ENCODE results near the gene GRK3. TPM values are rescaled to one million over a fixed set of nuclear protein-coding genes. Genes with fewer than 3 reads are reported as not detected.

Gene GRK3
- total and polyA plus RNA-seq, 2 of the 4 experiments (the other 2 are of a cell fraction) = 0.58 to 1.6 TPM

- TF ChIP-seq RAD21 (IDR thresholded peaks at IDR 0.05; ENCODE audit: low read length) (no peak), RCOR1 (IDR thresholded peaks at IDR 0.05; ENCODE audit: insufficient replicate concordance, low read length) (no peak), MAZ (IDR thresholded peaks at IDR 0.05; ENCODE audit: borderline replicate concordance, low read depth, low read length) (no peak), RFX5 (IDR thresholded peaks at IDR 0.05; ENCODE audit: low read depth, low read length) (no peak), CHD1 (IDR thresholded peaks at IDR 0.05; ENCODE audit: low read depth, low read length) (no peak), FOS (IDR thresholded peaks at IDR 0.05; ENCODE audit: low read depth, low read length) (no peak), POLR2A (IDR thresholded peaks at IDR 0.05; ENCODE audit: low read depth, low read length) (no peak), BHLHE40 (IDR thresholded peaks at IDR 0.05; ENCODE audit: low read depth, low read length) (no peak), MXI1 (IDR thresholded peaks at IDR 0.05; ENCODE audit: borderline replicate concordance, low read depth, low read length) (no peak), CEBPB (IDR thresholded peaks at IDR 0.05; ENCODE audit: low read depth, low read length) (no peak), MAFK (IDR thresholded peaks at IDR 0.05; ENCODE audit: low read depth, low read length) (no peak), SMC3 (IDR thresholded peaks at IDR 0.05; ENCODE audit: low read depth, low read length) (no peak), NFE2L2 (IDR thresholded peaks at IDR 0.05; ENCODE audit: low read depth, low read length) (no peak)
- TF ChIP-seq, protein P1, sequence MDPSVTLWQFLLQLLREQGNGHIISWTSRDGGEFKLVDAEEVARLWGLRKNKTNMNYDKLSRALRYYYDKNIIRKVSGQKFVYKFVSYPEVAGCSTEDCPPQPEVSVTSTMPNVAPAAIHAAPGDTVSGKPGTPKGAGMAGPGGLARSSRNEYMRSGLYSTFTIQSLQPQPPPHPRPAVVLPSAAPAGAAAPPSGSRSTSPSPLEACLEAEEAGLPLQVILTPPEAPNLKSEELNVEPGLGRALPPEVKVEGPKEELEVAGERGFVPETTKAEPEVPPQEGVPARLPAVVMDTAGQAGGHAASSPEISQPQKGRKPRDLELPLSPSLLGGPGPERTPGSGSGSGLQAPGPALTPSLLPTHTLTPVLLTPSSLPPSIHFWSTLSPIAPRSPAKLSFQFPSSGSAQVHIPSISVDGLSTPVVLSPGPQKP (IDR thresholded peaks at IDR 0.05; ENCODE audit: borderline replicate concordance, low read depth, low read length) = no peak
- TF ChIP-seq, protein P2, sequence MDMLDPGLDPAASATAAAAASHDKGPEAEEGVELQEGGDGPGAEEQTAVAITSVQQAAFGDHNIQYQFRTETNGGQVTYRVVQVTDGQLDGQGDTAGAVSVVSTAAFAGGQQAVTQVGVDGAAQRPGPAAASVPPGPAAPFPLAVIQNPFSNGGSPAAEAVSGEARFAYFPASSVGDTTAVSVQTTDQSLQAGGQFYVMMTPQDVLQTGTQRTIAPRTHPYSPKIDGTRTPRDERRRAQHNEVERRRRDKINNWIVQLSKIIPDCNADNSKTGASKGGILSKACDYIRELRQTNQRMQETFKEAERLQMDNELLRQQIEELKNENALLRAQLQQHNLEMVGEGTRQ (IDR thresholded peaks at IDR 0.05; ENCODE audit: low read depth, low read length) = no peak
- TF ChIP-seq, protein P3, sequence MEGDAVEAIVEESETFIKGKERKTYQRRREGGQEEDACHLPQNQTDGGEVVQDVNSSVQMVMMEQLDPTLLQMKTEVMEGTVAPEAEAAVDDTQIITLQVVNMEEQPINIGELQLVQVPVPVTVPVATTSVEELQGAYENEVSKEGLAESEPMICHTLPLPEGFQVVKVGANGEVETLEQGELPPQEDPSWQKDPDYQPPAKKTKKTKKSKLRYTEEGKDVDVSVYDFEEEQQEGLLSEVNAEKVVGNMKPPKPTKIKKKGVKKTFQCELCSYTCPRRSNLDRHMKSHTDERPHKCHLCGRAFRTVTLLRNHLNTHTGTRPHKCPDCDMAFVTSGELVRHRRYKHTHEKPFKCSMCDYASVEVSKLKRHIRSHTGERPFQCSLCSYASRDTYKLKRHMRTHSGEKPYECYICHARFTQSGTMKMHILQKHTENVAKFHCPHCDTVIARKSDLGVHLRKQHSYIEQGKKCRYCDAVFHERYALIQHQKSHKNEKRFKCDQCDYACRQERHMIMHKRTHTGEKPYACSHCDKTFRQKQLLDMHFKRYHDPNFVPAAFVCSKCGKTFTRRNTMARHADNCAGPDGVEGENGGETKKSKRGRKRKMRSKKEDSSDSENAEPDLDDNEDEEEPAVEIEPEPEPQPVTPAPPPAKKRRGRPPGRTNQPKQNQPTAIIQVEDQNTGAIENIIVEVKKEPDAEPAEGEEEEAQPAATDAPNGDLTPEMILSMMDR (conservative IDR thresholded peaks at IDR 0.05; ENCODE audit: low read depth, low read length) = no peak
- Histone ChIP-seq H2AFZ (replicated peaks; ENCODE audit: low read length, poor library complexity) (no peak overlapping the region), H2BK15ac (ENCODE audit: low read depth, low read length) (no peak overlapping the region), H3K27ac (ENCODE audit: insufficient read depth, low read length) (no peak overlapping the region), H3K18ac (ENCODE audit: low read depth, low read length) (peak overlapping the region; percentile 43; the same call in 1 of the 2 replicates), H3K79me1 (ENCODE audit: low read depth in 1 of 2, low read length in 2 of 2) (no peaks in the 10 kb centered on the region), H3K56ac (ENCODE audit: extremely low read depth, insufficient read depth, low read length) (no peak overlapping the region), H4K8ac (ENCODE audit: low read depth in 2 of 2, low read length in 2 of 2) (peak overlapping the region in 1 of 2 experiments; percentile 52; a peak in 1 of 4 replicates), H3K4me3 (ENCODE audit: insufficient read depth, low read depth, low read length) (no peak overlapping the region), H3K9me1 (ENCODE audit: insufficient read depth, low read length) (0 out of 2 replicates have a peak, but pooled peaks cover 5% of the 10 kb centered on the region), H2BK20ac (ENCODE audit: low read depth, low read length) (0 out of 2 replicates have a peak overlapping the region, but pooled peaks have one; percentile 91), H2AK5ac (ENCODE audit: low read depth, low read length) (0 out of 2 replicates have a peak overlapping the region, but pooled peaks have one; percentile 60), H4K91ac (ENCODE audit: insufficient read depth, low read depth, low read length) (0 out of 2 replicates have a peak overlapping the region, but pooled peaks have one; percentile 35), H3K9ac (ENCODE audit: low read depth, low read length) (no peak overlapping the region), H3K4ac (ENCODE audit: low read depth, low read length) (peak overlapping the region; percentile 69; the same call in 1 of the 2 replicates), H3K27me3 (ENCODE audit: control insufficient read depth, insufficient read depth, low read length) (no peaks in the 10 kb centered on the region), H4K5ac (ENCODE audit: low read depth, low read length) (no peak overlapping the region), H2BK5ac (ENCODE audit: low read depth, low read length, poor library complexity, severe bottlenecking) (no peak overlapping the region), H4K20me1 (ENCODE audit: insufficient read depth, low read length) (no peaks in the 10 kb centered on the region), H2BK120ac (ENCODE audit: low read depth, low read length) (peak overlapping the region; percentile 77), H2AK9ac (replicated peaks; ENCODE audit: low read depth, low read length, poor library complexity) (no peak overlapping the region), H3K36me3 (ENCODE audit: control insufficient read depth, insufficient read depth, low read length) (no peaks in the 10 kb centered on the region), H3K23ac (ENCODE audit: low read depth, low read length) (no peak overlapping the region), H3K14ac (replicated peaks; ENCODE audit: low read depth, low read length) (no peak overlapping the region), H3K9me3 (ENCODE audit: control insufficient read depth, insufficient read depth, low read length) (peaks cover 2% of the 10 kb centered on the region; the same call in 1 of the 2 replicates), H3K4me2 (ENCODE audit: low read depth, low read length) (no peak overlapping the region), H3K4me1 (ENCODE audit: control insufficient read depth, insufficient read depth, low read length) (no peaks in the 10 kb centered on the region)
- ChIA-PET CTCF (interaction anchor here (1.8 kb wide), 1 partner anchor 12 kb away, joined by 5 read pairs; no protein-coding TSS in a partner anchor), POLR2A (ENCODE audit: unreplicated experiment) (no interaction called here)
- ATAC-seq (ENCODE audit: low read depth) (no peak), DNase-seq (no peak)
- BruUV-seq (replicated peaks) = no TSS peak
- WGBS, 2 experiments (ENCODE audit: extremely low coverage in 2 of 2, insufficient read length in 1 of 2) = no CpG with 5 or more reads among the region's 2 CpGs
- in situ Hi-C loops (cut with MboI; ENCODE audit: low sequenced_read_pairs) (no loop called here), intact Hi-C loops (cut with micrococcal nuclease) (no loop called here), dilution Hi-C loops (cut with HindIII; ENCODE audit: low sequenced_read_pairs, unreplicated experiment) (no loop called here)
Observed at GRCh38 chr22:25760294-25760693, 195.8 kb downstream of the GRK3 start.

All from IMR-90 (cell line).